Stimulated activated CD8-positive, alpha-beta memory T cell treated with anti-CD3 and anti-CD28 coated beads, Interleukin-7, amount 100 ng/mL, for 4 hours (primary cell): Measurements from ENCODE around the gene CAPN5.
A peak's percentile ranks its signal among the peaks of the same experiment; 100 is the strongest.

Experiments
- DNase-seq, 2 donors: peaks; one replicate each; pipeline ENCODE4 v3.0.0-alpha.2; 2020; ENCODE audit warnings: low read depth in 2 of 2

Gene CAPN5

GRCh38 chr11:77082838-77083565 lies 16.2 kb downstream of the CAPN5 start:
- DNase-seq = peak; percentile 13 to 21

GRCh38 chr11:77083566-77084245 lies 16.9 kb downstream of the CAPN5 start:
- DNase-seq = no peak

GRCh38 chr11:77084581-77085191 lies 17.9 kb downstream of the CAPN5 start:
- no peak for DNase-seq

GRCh38 chr11:77085652-77086051 lies 18.9 kb downstream of the CAPN5 start:
- DNase-seq = no peak

GRCh38 chr11:77086521-77087472 lies 20.0 kb downstream of the CAPN5 start:
- no peak for DNase-seq

GRCh38 chr11:77087723-77088225 lies 21.0 kb downstream of the CAPN5 start:
- DNase-seq = no peak

- DNase-seq = no peak
Observed at GRCh38 chr11:77088236-77089003, 21.6 kb downstream of the CAPN5 start.

GRCh38 chr11:77089004-77089545 lies 22.3 kb downstream of the CAPN5 start:
- no peak for DNase-seq

GRCh38 chr11:77090046-77090372 lies 23.2 kb downstream of the CAPN5 start:
- DNase-seq = no peak

GRCh38 chr11:77090373-77091111 lies 23.8 kb downstream of the CAPN5 start:
- DNase-seq = no peak

GRCh38 chr11:77091146-77091940 lies 24.6 kb downstream of the CAPN5 start:
- peak; percentile 55 to 57 for DNase-seq

GRCh38 chr11:77092382-77092781 lies 25.6 kb downstream of the CAPN5 start:
- DNase-seq = no peak

GRCh38 chr11:77093056-77093891 lies 26.5 kb downstream of the CAPN5 start:
- DNase-seq = no peak

- no peak for DNase-seq
Observed at GRCh38 chr11:77093987-77094840, 27.4 kb downstream of the CAPN5 start.

- DNase-seq = no peak
Observed at GRCh38 chr11:77094841-77095365, 28.1 kb downstream of the CAPN5 start.

GRCh38 chr11:77095551-77096490 lies 29.1 kb downstream of the CAPN5 start:
- no peak for DNase-seq
